K562 (cell line): ENCODE data around the gene COL15A1. TPM values are rescaled to one million over a fixed set of nuclear protein-coding genes. Genes with fewer than 3 reads are reported as not detected.

ENCODE experiments used
- CTCF ChIP-seq, 3 experiments: IDR thresholded peaks in 2 of 3; conservative IDR thresholded peaks in 1 of 3; 2 replicates each; pipeline ENCODE4 v1.5.1; 2011 to 2012; ENCODE audit warnings: low read length in 3 of 3, mild to moderate bottlenecking in 3 of 3, control low read depth in 2 of 3, improper control_type of control experiment in 1 of 3, inconsistent platforms in 1 of 3, low read depth in 1 of 3, mixed read lengths in 1 of 3, moderate library complexity in 1 of 3; ENCODE audit not compliant: insufficient read depth in 2 of 3
- DDX20 ChIP-seq: fragments of 450-650 bp; IDR thresholded peaks from 2 replicates; pipeline ENCODE4 v1.6.1; 2016; ENCODE audit warnings: missing genetic modification characterization, low read depth, mild to moderate bottlenecking, missing compliant biosample characterization, moderate library complexity
- ETV6 ChIP-seq, 3 experiments: fragments of 150-350 bp in 1 of 3; sonication (generic) in 1 of 3; formaldehyde crosslinking in 1 of 3; IDR thresholded peaks; 2 replicates each; pipeline versions ENCODE4 v1.6.1 to v1.8.0; 2014 to 2022; ENCODE audit warnings: borderline replicate concordance in 2 of 3, low read depth in 2 of 3, antibody characterized with exemption in 1 of 3, low read length in 1 of 3, mild to moderate bottlenecking in 1 of 3, missing genetic modification reagents in 1 of 3
- HNRNPUL1 ChIP-seq: fragments of 200-400 bp; formaldehyde crosslinking; IDR thresholded peaks from 2 replicates; pipeline ENCODE4 v1.6.1; 2017; ENCODE audit warnings: low read length
- NCOR1 ChIP-seq: fragments of 450-650 bp; IDR thresholded peaks from 2 replicates; pipeline ENCODE4 v1.6.1; 2016; ENCODE audit warnings: mild to moderate bottlenecking, moderate library complexity
- NELFE ChIP-seq: IDR thresholded peaks from 2 replicates; pipeline ENCODE4 v1.6.1; 2011; ENCODE audit warnings: mild to moderate bottlenecking; ENCODE audit not compliant: insufficient read depth, insufficient read length
- PTBP1 ChIP-seq: fragments of 200-400 bp; formaldehyde crosslinking; IDR thresholded peaks from 2 replicates; pipeline ENCODE4 v1.6.1; 2017; ENCODE audit warnings: low read depth, low read length
- TCF15 ChIP-seq: fragments of 250-450 bp; sonication (Bioruptor Pico); IDR thresholded peaks from 2 replicates; pipeline ENCODE4 v1.8.0; 2022; ENCODE audit warnings: moderate library complexity, mild to moderate bottlenecking, inconsistent platforms
- XRCC5 ChIP-seq: fragments of 200-400 bp; formaldehyde crosslinking; IDR thresholded peaks from 2 replicates; pipeline ENCODE4 v1.6.1; 2017; ENCODE audit warnings: low read depth, mild to moderate bottlenecking, low read length
- ZBTB11 ChIP-seq, 3 experiments: fragments of 200-800 bp in 1 of 3; fragments of 250-450 bp in 1 of 3; fragments of 450-650 bp in 1 of 3; sonication (Bioruptor Pico) in 1 of 3; sonication (Bioruptor generic) in 1 of 3; formaldehyde crosslinking in 1 of 3; IDR thresholded peaks; 2 replicates each; pipeline versions ENCODE4 v1.6.1 to v1.8.0; 2016 to 2022; ENCODE audit warnings: mild to moderate bottlenecking in 2 of 3, missing genetic modification characterization in 2 of 3, missing compliant biosample characterization in 1 of 3, moderate library complexity in 1 of 3
- ZBTB7A ChIP-seq: IDR thresholded peaks from 2 replicates; pipeline ENCODE4 v1.6.1; 2011; ENCODE audit warnings: low read depth, mild to moderate bottlenecking, low read length, moderate library complexity, borderline replicate concordance; ENCODE audit not compliant: control insufficient read depth
- ZFPM2 ChIP-seq: fragments of 250-450 bp; sonication (Bioruptor Pico); IDR thresholded peaks from 2 replicates; pipeline ENCODE4 v1.5.1; 2022; ENCODE audit warnings: mild to moderate bottlenecking
- polyA plus RNA-seq, 8 experiments: library from polyadenylated mRNA; depleted of rRNA in 4 of 8; stranded (reverse) in 5 of 8; unstranded in 3 of 8; fragments of >200 nt; fragmentation: Nextera tagmentation in 2 of 8; fragmentation: Illumina TruSeq in 1 of 8; extraction: Ambion mirVana in 2 of 8; extraction: Trizol in 1 of 8; gene quantifications; 2 replicates each; pipeline versions ENCODE4 v1.2.1 to v1.2.3, GENCODE V29; 2011 to 2014; ENCODE audit warnings: inconsistent platforms in 1 of 8, missing spikeins in 1 of 8
- total RNA-seq, 7 experiments: library from RNA; depleted of rRNA in 6 of 7; stranded (reverse); fragments of >200 nt in 6 of 7; fragmentation: Illumina TruSeq in 2 of 7; extraction: Trizol in 2 of 7; gene quantifications; 2 replicates each; pipeline versions ENCODE4 v1.2.1 to v1.2.3, GENCODE V29; 2011 to 2021; ENCODE audit warnings: low replicate concordance in 1 of 7
- TF ChIP-seq, protein P1 (sequence below): fragments of 450-650 bp; formaldehyde crosslinking; IDR thresholded peaks from 2 replicates; pipeline ENCODE4 v1.4.0; 2020; ENCODE audit warnings: mild to moderate bottlenecking, mixed read lengths

The COL15A1 gene
- total and polyA plus RNA-seq, 9 of the 15 experiments (the other 6 are each of a cell fraction or from before 2014, with no cell fraction given): 0.46 to 5.1 (median 2.6) TPM

DNA sequence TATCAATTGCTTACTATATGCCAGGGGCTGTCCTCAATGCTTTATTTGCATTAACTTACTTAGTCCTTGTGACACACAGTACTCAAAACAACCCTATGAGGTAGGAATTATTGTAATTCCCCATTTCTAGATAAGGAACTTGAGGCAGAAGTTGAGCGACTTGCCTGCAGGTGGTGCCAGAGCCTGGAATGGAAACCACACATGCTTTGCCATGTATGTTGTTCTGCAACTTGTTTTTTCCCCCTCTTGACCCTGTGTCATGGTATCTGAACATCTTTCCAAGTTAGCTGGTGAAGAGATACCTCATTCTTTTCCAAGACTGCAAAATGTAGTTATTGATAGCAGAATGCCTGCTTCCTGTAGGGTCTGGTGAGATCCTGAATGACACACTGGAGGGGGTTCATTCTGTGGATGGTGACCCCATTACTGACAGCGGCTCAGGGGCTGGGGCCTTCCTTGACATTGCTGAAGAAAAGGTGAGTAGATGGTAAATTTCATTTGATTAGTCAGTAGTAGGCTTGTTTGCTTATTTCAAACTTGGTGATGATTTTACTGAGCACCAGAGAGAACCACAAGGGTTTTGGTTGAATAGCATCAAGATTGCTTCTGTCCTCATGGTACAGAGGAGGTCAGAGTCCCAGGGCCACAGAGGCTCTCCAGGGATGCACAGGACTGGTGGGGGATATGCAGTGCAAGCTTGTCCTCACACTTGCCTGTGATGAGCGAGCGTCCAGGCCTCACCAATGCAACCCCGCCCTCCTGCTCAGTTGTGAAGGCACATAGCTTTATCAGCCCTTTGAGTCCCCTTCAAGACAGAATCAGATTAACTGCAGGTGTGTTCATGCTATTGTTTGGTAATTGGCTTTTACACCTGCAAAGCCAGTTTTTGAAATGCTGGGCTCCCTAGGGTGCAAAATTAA is 57.0 kb downstream of the COL15A1 start (continued):
- no peak for TF ChIP-seq ETV6 (IDR thresholded peaks at IDR 0.05; ENCODE audit: borderline replicate concordance in 1 of 2, low read depth in 2 of 2, low read length in 1 of 2)
- TF ChIP-seq ETV6 (CRISPR knock-in tag; IDR thresholded peaks at IDR 0.05; ENCODE audit: borderline replicate concordance): no peak
- TF ChIP-seq XRCC5: no peak
- TF ChIP-seq NCOR1: no peak
- no peak for TF ChIP-seq ZBTB11 (CRISPR knock-in tag; IDR thresholded peaks at IDR 0.05)
- TF ChIP-seq CTCF (IDR thresholded peaks at IDR 0.05 in 2 of 3, conservative IDR thresholded peaks at IDR 0.05 in 1 of 3; ENCODE audit: insufficient read depth in 2 of 3, low read depth in 1 of 3, low read length in 3 of 3): peak; percentile 81 to 89 (median 83)
- TF ChIP-seq ZFPM2 (CRISPR knock-in tag): no peak
- TF ChIP-seq, protein P1, sequence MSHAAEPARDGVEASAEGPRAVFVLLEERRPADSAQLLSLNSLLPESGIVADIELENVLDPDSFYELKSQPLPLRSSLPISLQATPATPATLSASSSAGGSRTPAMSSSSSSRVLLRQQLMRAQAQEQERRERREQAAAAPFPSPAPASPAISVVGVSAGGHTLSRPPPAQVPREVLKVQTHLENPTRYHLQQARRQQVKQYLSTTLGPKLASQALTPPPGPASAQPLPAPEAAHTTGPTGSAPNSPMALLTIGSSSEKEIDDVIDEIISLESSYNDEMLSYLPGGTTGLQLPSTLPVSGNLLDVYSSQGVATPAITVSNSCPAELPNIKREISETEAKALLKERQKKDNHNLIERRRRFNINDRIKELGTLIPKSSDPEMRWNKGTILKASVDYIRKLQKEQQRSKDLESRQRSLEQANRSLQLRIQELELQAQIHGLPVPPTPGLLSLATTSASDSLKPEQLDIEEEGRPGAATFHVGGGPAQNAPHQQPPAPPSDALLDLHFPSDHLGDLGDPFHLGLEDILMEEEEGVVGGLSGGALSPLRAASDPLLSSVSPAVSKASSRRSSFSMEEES (CRISPR knock-in tag): no peak
- no peak for TF ChIP-seq NELFE
- TF ChIP-seq DDX20: no peak
- TF ChIP-seq ZBTB7A: no peak
- no peak for TF ChIP-seq PTBP1
- no peak for TF ChIP-seq TCF15 (CRISPR knock-in tag)
- TF ChIP-seq HNRNPUL1: no peak
